GM19328 (cell line): ENCODE results near the gene AREL1.

Source experiments
- ATAC-seq: cut with Tn5 transposase; IDR thresholded peaks from one replicate; pipeline ENCODE4 v1.9.1; 2021; ENCODE audit warnings: mild to moderate bottlenecking, moderate library complexity; ENCODE audit not compliant: unreplicated experiment

AREL1 gene

GRCh38 chr14:74702293-74702692, 10.6 kb downstream of the AREL1 start:
- ATAC-seq: no peak

GRCh38 chr14:74698465-74698864, 14.4 kb downstream of the AREL1 start:
- ATAC-seq: no peak

- ATAC-seq: no peak
Measured at GRCh38 chr14:74697976-74698375, 14.9 kb downstream of the AREL1 start.

- ATAC-seq: no peak
Measured at GRCh38 chr14:74697543-74697942, 15.3 kb downstream of the AREL1 start.

- no peak for ATAC-seq
Measured at GRCh38 chr14:74697011-74697410, 15.9 kb downstream of the AREL1 start.

GRCh38 chr14:74695406-74695805, 17.5 kb downstream of the AREL1 start:
- no peak for ATAC-seq

- no peak for ATAC-seq
Measured at GRCh38 chr14:74693191-74693590, 19.7 kb downstream of the AREL1 start.

- no peak for ATAC-seq
Measured at GRCh38 chr14:74691456-74691855, 21.4 kb downstream of the AREL1 start.

- ATAC-seq: no peak
Measured at GRCh38 chr14:74685921-74686678, 26.8 kb downstream of the AREL1 start.

GRCh38 chr14:74685056-74685455, 27.8 kb downstream of the AREL1 start:
- ATAC-seq: no peak

- ATAC-seq: no peak
Measured at GRCh38 chr14:74684434-74684833, 28.4 kb downstream of the AREL1 start.

GRCh38 chr14:74683406-74683805, 29.5 kb downstream of the AREL1 start:
- no peak for ATAC-seq

- ATAC-seq: no peak
Measured at GRCh38 chr14:74682169-74682952, 30.5 kb downstream of the AREL1 start.

- ATAC-seq: no peak
Measured at GRCh38 chr14:74675219-74675618, 37.7 kb downstream of the AREL1 start.

- no peak for ATAC-seq
Measured at GRCh38 chr14:74673768-74674167, 39.1 kb downstream of the AREL1 start.

GRCh38 chr14:74671789-74672188, 41.1 kb downstream of the AREL1 start:
- no peak for ATAC-seq

- no peak for ATAC-seq
Measured at GRCh38 chr14:74670726-74671411, 42.0 kb downstream of the AREL1 start.

GRCh38 chr14:74669846-74670245, 43.0 kb downstream of the AREL1 start:
- no peak for ATAC-seq

- ATAC-seq: no peak
Measured at GRCh38 chr14:74669256-74669655, 43.6 kb downstream of the AREL1 start.

GRCh38 chr14:74667758-74668157, 45.1 kb downstream of the AREL1 start:
- no peak for ATAC-seq

GRCh38 chr14:74664717-74665116, 48.2 kb downstream of the AREL1 start:
- no peak for ATAC-seq

GRCh38 chr14:74663884-74664283, 49.0 kb downstream of the AREL1 start:
- ATAC-seq: no peak
